GM19099 (cell line): ENCODE measurements around the gene NOSTRIN.

Source experiments
- POLR2A ChIP-seq: IDR thresholded peaks from 3 replicates; pipeline ENCODE4 v1.6.1; 2011; ENCODE audit warnings: low read depth; ENCODE audit not compliant: insufficient read length; ENCODE audit errors: extremely low read depth

The NOSTRIN gene

GRCh38 chr2:168787098-168787781 lies 15.2 kb upstream of the NOSTRIN start:
- no peak for TF ChIP-seq POLR2A

DNA sequence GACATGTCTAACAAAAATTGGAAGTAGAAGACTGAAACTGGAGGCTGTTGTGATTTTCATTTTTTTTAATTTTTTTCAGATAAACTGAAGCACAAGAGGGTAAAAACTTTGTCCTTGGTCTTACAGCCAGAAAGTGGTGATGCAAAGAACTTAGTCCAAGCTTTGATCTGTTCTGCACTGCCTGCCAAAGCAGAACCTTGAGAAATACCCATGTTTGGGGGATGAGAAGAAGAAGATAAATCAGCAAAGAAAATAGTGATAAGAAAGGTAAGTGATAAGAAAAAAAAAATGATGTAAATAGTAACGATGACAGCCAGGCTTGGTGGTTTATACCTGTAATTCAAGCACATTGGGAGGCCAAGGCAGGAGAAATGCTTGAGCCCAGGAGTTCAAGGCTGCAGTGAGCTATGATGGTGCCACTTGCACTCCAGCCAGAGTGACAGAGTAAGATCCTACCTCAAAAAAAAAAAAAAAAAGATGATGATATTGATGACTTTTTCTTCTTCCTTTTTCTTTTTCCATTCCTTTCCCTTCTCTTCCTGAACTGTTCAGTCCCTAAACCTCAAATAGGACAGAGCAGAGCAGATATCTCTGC lies 14.6 kb upstream of the NOSTRIN start:
- TF ChIP-seq POLR2A = no peak

GRCh38 chr2:168789776-168790175 lies 12.7 kb upstream of the NOSTRIN start:
- no peak for TF ChIP-seq POLR2A

DNA sequence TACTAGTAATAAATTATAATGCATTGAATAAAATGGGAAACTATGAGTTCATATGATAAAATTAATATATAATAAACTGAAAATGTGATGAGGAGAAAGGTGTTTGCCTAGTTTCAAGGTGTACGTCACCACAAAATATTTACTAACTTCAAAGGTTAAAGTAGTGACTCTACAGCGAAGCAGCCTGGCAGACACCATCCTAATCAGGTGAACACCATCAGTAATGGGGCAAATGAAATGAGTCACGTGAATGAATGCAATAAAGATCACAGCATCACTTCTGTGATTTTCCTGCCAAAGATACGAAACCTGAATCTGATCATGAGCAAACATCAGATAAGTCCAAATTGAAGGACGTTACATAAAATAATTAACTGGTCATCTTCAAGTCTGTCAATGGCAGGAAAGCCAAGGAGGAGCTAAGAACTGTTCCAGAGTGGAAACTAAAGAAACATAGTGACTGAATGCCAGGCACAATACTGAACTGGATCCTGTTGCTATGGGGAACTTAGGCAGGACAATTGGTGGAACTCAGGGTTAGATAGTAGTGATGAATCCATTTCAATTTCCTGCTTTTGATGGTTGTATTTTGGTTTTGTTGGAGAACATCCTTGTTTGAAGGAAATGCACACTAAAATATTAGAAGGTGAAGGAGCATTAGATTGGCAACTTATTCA lies 12.1 kb upstream of the NOSTRIN start:
- no peak for TF ChIP-seq POLR2A

GRCh38 chr2:168793596-168793995 lies 8.8 kb upstream of the NOSTRIN start:
- TF ChIP-seq POLR2A = no peak

GRCh38 chr2:168794968-168795367 lies 7.5 kb upstream of the NOSTRIN start:
- TF ChIP-seq POLR2A = no peak

DNA sequence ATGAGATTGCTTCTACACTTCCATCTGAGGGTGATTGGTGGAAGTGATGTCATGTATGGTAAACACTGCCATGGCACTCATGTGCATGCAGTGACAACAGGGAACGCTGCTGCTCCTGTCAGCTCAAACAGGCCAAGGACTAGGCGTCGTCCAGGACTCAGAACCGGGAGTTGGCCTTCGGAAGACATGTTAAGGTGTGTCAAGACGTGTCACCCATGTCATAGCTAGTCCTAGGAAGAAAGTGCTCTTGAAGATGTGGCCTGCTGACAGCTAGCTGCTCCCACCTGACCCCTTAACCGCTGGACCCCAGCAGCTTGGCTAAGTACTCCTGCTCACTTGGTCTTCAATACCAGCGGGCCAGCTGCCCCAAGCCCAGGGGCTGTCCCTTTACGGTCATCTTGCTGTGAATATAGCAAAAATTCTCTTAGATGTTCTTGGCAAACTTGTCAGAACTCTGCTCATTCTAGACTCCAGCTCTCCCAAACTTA lies 6.3 kb upstream of the NOSTRIN start:
- TF ChIP-seq POLR2A = no peak

DNA sequence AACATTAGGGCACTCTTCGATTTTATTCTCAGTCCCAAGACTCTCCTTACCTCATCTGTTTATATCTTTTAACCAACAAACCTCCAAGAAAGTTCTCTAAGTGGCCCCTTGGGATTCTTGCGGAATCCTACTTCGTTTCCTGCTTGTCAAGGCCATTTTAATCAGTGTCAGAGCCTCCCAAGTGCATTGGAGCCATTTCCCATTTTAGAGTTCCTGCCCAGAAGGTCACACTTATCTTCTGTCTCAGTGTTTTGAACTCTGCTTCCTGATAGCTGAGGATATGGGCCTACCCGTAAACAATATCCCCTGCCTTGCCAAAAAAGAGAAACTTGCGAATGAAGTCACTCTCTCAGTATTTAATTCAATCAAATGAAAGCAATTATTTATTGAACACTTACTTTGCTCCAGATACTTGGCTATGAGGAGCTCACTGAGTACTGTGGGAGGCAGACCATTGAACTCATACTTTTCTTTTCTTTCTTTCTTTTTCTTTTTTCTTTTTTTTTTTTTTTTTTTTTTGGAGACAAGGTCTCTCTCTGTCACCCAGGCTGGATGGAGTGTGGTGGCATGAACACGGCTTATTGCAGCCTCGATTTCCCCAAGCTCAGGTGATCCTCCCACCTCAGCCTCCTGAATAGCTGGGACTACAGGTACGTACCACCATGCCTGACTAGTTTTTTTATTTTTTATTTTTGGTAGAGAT lies 5.7 kb upstream of the NOSTRIN start:
- TF ChIP-seq POLR2A = no peak

DNA sequence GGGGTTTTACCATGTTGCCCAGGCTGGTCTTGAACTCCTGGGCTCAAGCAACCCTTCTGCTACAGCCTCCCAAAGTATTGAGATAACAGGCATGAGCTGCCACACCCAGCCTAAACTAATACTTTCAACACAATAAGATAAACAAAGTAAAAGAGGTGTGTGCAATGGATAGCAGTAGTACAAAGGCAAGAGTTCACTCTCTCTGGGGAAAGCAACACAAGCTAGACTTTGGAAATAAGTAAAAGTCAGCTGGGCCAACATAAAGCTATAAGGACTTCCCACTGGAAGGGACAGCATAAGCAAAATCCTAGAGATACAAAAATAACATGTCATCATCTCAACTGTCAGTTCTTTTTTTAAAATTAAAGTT lies 5.2 kb upstream of the NOSTRIN start:
- no peak for TF ChIP-seq POLR2A

DNA sequence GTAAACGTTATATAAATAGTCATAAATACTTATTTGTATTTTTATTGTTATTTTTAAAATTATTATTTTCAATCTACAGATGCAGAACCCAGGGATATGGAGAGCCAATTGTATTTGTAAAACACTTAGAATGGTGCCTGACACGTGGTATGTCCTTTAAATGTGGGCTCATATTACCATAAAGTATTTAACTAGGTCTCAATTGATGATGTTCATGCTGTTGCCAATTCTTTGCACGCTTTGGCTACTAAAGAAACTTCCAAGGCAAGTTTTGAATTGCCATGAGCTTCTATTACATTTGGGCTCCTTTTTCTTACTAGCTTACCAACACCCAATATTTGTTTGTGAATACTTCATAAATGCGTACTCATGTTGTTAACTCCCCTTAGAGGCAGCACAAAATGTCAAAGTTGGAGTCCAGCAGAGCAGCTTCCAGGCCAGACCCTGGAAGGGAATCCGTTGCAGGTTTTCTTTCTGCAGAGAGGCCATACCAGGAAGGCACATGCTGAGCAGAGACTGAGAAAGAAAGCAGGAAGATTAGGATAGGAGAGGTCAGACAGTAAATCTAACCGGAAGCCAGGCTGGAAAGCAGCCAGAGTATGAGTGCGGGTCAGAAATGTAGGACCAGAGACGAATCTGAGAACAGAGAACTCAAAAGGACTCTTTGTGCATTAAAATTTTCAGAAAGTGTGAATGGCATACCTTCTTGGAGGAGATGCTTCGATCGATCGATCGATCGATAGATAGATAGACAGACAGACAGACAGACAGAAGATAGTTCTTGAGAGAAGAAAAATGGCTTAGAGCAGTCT lies 4.2 kb upstream of the NOSTRIN start:
- TF ChIP-seq POLR2A = no peak

DNA sequence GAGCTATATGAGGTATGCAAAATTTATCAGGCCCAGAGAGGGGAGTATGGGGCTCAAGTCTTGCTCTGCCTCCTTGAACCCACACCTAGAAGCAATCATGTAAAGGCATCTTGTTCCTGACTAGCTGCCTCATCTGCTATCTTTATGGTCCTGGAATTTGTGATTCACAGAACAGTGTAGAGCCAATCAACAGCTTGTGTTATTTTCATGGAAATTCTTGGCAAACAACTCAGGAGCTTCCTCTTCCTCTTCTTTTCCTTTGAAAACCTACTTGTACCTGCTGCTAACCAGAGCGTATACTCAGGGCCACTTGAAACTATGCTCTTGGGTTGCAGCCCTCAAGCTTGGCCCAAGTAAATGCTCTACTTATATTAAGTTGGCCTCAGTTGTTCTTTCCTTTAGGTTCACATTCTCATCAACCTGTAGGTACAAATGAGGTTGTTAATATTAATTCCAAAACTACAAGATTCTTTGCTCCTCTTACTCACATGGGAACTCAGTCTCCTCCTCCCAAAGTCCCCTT lies 3.5 kb upstream of the NOSTRIN start:
- TF ChIP-seq POLR2A = no peak

- TF ChIP-seq POLR2A = no peak
Measured at GRCh38 chr2:168801471-168801870, 966 bp upstream of the NOSTRIN start.

- no peak for TF ChIP-seq POLR2A
Measured at GRCh38 chr2:168802859-168803725, 655 bp downstream of the NOSTRIN start.

DNA sequence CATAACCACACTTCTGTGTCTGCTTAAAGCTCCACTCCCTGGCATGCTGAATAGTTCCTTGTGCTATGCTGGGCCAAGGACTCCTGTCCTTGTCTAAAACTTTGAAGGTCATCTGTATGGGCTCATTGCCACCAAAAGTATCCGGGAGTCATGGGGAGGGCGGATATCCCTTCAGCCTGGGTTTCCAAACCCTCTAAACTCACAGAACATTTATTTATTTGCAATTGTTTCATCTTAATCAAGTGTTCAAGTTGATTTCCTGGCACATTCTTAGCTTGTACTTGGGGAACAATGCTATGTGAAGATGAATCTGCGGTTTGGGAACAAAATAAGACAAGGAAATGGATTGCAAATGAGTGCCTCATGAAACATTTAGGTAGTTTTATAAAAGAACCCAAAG lies 1.8 kb downstream of the NOSTRIN start:
- no peak for TF ChIP-seq POLR2A
